SU-DHL-6 (cell line): ENCODE measurements around the gene CNN2.

Experiments used
- H2AFZ ChIP-seq: fragments of 200-600 bp; sonication (generic); 2 replicates; pipeline ENCODE4 v1.6.1; 2014; ENCODE audit warnings: low read depth, mild to moderate bottlenecking, moderate library complexity, mixed read lengths, antibody characterized with exemption, low read length; ENCODE audit not compliant: severe bottlenecking
- H3F3A ChIP-seq: fragments of 200-600 bp; shearing (Covaris generic); 2 replicates; pipeline ENCODE4 v1.6.0; 2016; ENCODE audit warnings: antibody characterized with exemption, mild to moderate bottlenecking; ENCODE audit not compliant: insufficient read depth
- H3K27ac ChIP-seq: fragments of 200-600 bp; sonication (generic); 2 replicates; pipeline ENCODE4 v1.5.1; 2016; ENCODE audit warnings: low read depth, mild to moderate bottlenecking, low read length, moderate library complexity, mixed read lengths
- H3K27me3 ChIP-seq: fragments of 200-600 bp; sonication (generic), shearing (Covaris generic); 2 replicates; pipeline ENCODE4 v1.6.0; 2014; ENCODE audit warnings: mild to moderate bottlenecking, low read length
- H3K36me3 ChIP-seq: fragments of 200-600 bp; sonication (generic); 2 replicates; pipeline ENCODE4 v1.6.1; 2014; ENCODE audit warnings: mild to moderate bottlenecking, low read length, mixed read lengths
- H3K4me2 ChIP-seq: fragments of 300-600, 200-600 bp; shearing (Covaris generic), sonication (generic); 2 replicates; pipeline ENCODE4 v1.6.0; 2014; ENCODE audit warnings: low read length, low read depth, mild to moderate bottlenecking; ENCODE audit not compliant: poor library complexity, severe bottlenecking
- H3K4me3 ChIP-seq: fragments of 200-600 bp; sonication (generic); 2 replicates; pipeline ENCODE4 v1.5.1; 2014; ENCODE audit warnings: antibody characterized with exemption, low read length, mild to moderate bottlenecking, mixed read lengths; ENCODE audit not compliant: insufficient read depth, poor library complexity, severe bottlenecking
- H3K79me2 ChIP-seq: fragments of 200-600 bp; sonication (generic); 2 replicates; pipeline ENCODE4 v1.6.1; 2014; ENCODE audit warnings: mild to moderate bottlenecking, low read length, moderate library complexity; ENCODE audit not compliant: insufficient read depth
- H3K9ac ChIP-seq: fragments of 200-600 bp; sonication (generic); 2 replicates; pipeline ENCODE4 v1.7.0; 2014; ENCODE audit warnings: mild to moderate bottlenecking, low read length
- H3K9me2 ChIP-seq: fragments of 200-600 bp; sonication (generic); replicated peaks from 2 replicates; pipeline ENCODE4 v1.6.1; 2014; ENCODE audit warnings: low read length; ENCODE audit not compliant: insufficient read depth
- H3K9me3 ChIP-seq: fragments of 200-600 bp; sonication (generic); 2 replicates; pipeline ENCODE4 v1.6.1; 2014; ENCODE audit warnings: low read length, mixed read lengths; ENCODE audit not compliant: insufficient read depth
- H4K20me1 ChIP-seq: fragments of 200-600 bp; sonication (generic); 2 replicates; pipeline ENCODE4 v1.6.1; 2014; ENCODE audit warnings: low read depth, mild to moderate bottlenecking, antibody characterized with exemption, low read length, moderate library complexity, mixed read lengths
- CTCF ChIP-seq: fragments of 200-600 bp; sonication (generic); IDR thresholded peaks from one replicate; pipeline ENCODE4 v1.5.1; 2017; ENCODE audit warnings: antibody characterized with exemption, mild to moderate bottlenecking, low read length, moderate library complexity; ENCODE audit not compliant: insufficient read depth, poor library complexity, severe bottlenecking
- EZH2phosphoT487 ChIP-seq: fragments of 200-600 bp; sonication (generic), shearing (Covaris generic); conservative IDR thresholded peaks from 2 replicates; pipeline ENCODE4 v1.6.1; 2018; ENCODE audit warnings: mild to moderate bottlenecking, antibody characterized with exemption, low read length, moderate library complexity, mixed read lengths

Gene CNN2

GRCh38 chr19:980133-980998, 46.0 kb upstream of the CNN2 start:
- H3F3A ChIP-seq = peaks cover 9% of the 10 kb centered on the region
- H3K9me2 ChIP-seq = no peaks in the 10 kb centered on the region
- H3K27me3 ChIP-seq = no peaks in the 10 kb centered on the region
- H3K36me3 ChIP-seq = no peaks in the 10 kb centered on the region
- no peak overlapping the region for H3K4me2 ChIP-seq
- H3K79me2 ChIP-seq = 0 out of 2 replicates have a peak, but pooled peaks cover 6% of the 10 kb centered on the region
- H3K4me3 ChIP-seq = no peak overlapping the region
- H3K27ac ChIP-seq = no peak overlapping the region
- no peaks in the 10 kb centered on the region for H3K9me3 ChIP-seq
- no peak overlapping the region for H3K9ac ChIP-seq
- H2AFZ ChIP-seq = no peak overlapping the region
- H4K20me1 ChIP-seq = no peaks in the 10 kb centered on the region
- TF ChIP-seq CTCF (no peak), EZH2phosphoT487 (no peak)

- Histone ChIP-seq H3K4me3 (no peak overlapping the region), H3K27me3 (no peaks in the 10 kb centered on the region), H3K9ac (no peak overlapping the region), H3K4me2 (peak overlapping the region; percentile 33), H4K20me1 (no peaks in the 10 kb centered on the region), H3K36me3 (no peaks in the 10 kb centered on the region), H3K79me2 (0 out of 2 replicates have a peak, but pooled peaks cover 6% of the 10 kb centered on the region), H3K9me3 (no peaks in the 10 kb centered on the region), H3K9me2 (no peaks in the 10 kb centered on the region), H3K27ac (no peak overlapping the region), H3F3A (peaks cover 9% of the 10 kb centered on the region), H2AFZ (no peak overlapping the region)
- peak; percentile 80 for TF ChIP-seq CTCF
- no peak for TF ChIP-seq EZH2phosphoT487
These were observed 43.7 kb upstream of the CNN2 start for GRCh38 chr19:982567-983170.

- no peak for TF ChIP-seq EZH2phosphoT487
- no peak for TF ChIP-seq CTCF
- Histone ChIP-seq H3K79me2 (0 out of 2 replicates have a peak, but pooled peaks cover 6% of the 10 kb centered on the region), H3K9me2 (no peaks in the 10 kb centered on the region), H3K27ac (peak within 1 kb of the TSS; percentile 7; the same call in 1 of the 2 replicates), H3K27me3 (no peaks in the 10 kb centered on the region), H3F3A (peaks cover 9% of the 10 kb centered on the region), H3K9me3 (no peaks in the 10 kb centered on the region), H2AFZ (peak within 1 kb of the TSS; percentile 87), H3K4me3 (peak within 1 kb of the TSS; percentile 92), H3K36me3 (no peaks in the 10 kb centered on the region), H3K4me2 (peak within 1 kb of the TSS; percentile 75), H3K9ac (peak within 1 kb of the TSS; percentile 83), H4K20me1 (no peaks in the 10 kb centered on the region)
These were observed 42.0 kb upstream of the CNN2 start, which contains the start of gene WDR18 for GRCh38 chr19:984165-984967. WDR18 (plus strand) TSS chr19:984345; CDS start chr19:984354, 9 bp downstream.
